H9 (cell line): ENCODE results near the gene TGM2. TPM values are rescaled to one million over a fixed set of nuclear protein-coding genes. Genes with fewer than 3 reads are reported as not detected.

Experiments
- DNase-seq: peaks from one replicate; pipeline ENCODE4 v3.0.0-alpha.2; 2017
- H2AFZ ChIP-seq: one replicate; pipeline ENCODE4 v1.6.1; 2013; ENCODE audit warnings: mild to moderate bottlenecking, low read length, control low read depth, moderate library complexity
- H2AK5ac ChIP-seq: 2 replicates; pipeline ENCODE4 v1.6.1; 2013; ENCODE audit warnings: low read length, control low read depth, mixed read lengths; ENCODE audit not compliant: insufficient read length
- H2BK120ac ChIP-seq: one replicate; pipeline ENCODE4 v1.6.1; 2013; ENCODE audit warnings: low read depth, mild to moderate bottlenecking, low read length, control low read depth, inconsistent platforms; ENCODE audit not compliant: poor library complexity, severe bottlenecking
- H2BK12ac ChIP-seq: 2 replicates; pipeline ENCODE4 v1.6.1; 2013; ENCODE audit warnings: low read length, control low read depth, mixed read lengths, low read depth; ENCODE audit not compliant: insufficient read length
- H2BK15ac ChIP-seq: 2 replicates; pipeline ENCODE4 v1.6.1; 2013; ENCODE audit warnings: low read depth, low read length, control low read depth
- H2BK20ac ChIP-seq: one replicate; pipeline ENCODE4 v1.6.1; 2013; ENCODE audit warnings: low read depth, mild to moderate bottlenecking, low read length, control low read depth, inconsistent platforms; ENCODE audit not compliant: poor library complexity, severe bottlenecking
- H2BK5ac ChIP-seq: 2 replicates; pipeline ENCODE4 v1.6.1; 2013; ENCODE audit warnings: low read length, control low read depth, mixed read lengths; ENCODE audit not compliant: insufficient read length
- H3K14ac ChIP-seq: 2 replicates; pipeline ENCODE4 v1.6.1; 2013; ENCODE audit warnings: low read length, control low read depth; ENCODE audit not compliant: insufficient read depth
- H3K18ac ChIP-seq: 2 replicates; pipeline ENCODE4 v1.6.1; 2013; ENCODE audit warnings: low read depth, mild to moderate bottlenecking, mixed read lengths, low read length, control low read depth; ENCODE audit not compliant: insufficient read length
- H3K23ac ChIP-seq: 2 replicates; pipeline ENCODE4 v1.6.1; 2013; ENCODE audit warnings: low read length, control low read depth, mixed read lengths, low read depth; ENCODE audit not compliant: insufficient read length
- H3K23me2 ChIP-seq: 2 replicates; pipeline ENCODE4 v1.6.1; 2013; ENCODE audit warnings: low read depth, mild to moderate bottlenecking, mixed read lengths, low read length, control low read depth; ENCODE audit not compliant: insufficient read length, poor library complexity, severe bottlenecking
- H3K27ac ChIP-seq: 2 replicates; pipeline ENCODE4 v1.5.1; 2013; ENCODE audit warnings: low read length, control low read depth, mixed read lengths, low read depth; ENCODE audit not compliant: insufficient read length
- H3K27me3 ChIP-seq: 2 replicates; pipeline ENCODE4 v1.6.1; 2013; ENCODE audit warnings: low read length, control low read depth, inconsistent platforms; ENCODE audit not compliant: insufficient read depth
- H3K4ac ChIP-seq: 2 replicates; pipeline ENCODE4 v1.6.1; 2013; ENCODE audit warnings: low read depth, mild to moderate bottlenecking, control low read depth, inconsistent platforms, low read length, moderate library complexity
- H3K4me1 ChIP-seq: 2 replicates; pipeline ENCODE4 v1.6.1; 2013; ENCODE audit warnings: low read length, control low read depth, inconsistent platforms; ENCODE audit not compliant: insufficient read depth
- H3K4me2 ChIP-seq: 2 replicates; pipeline ENCODE4 v1.6.1; 2013; ENCODE audit warnings: low read length, control low read depth, mixed read lengths; ENCODE audit not compliant: insufficient read length, insufficient read depth
- H3K56ac ChIP-seq: 2 replicates; pipeline ENCODE4 v1.6.1; 2013; ENCODE audit warnings: low read depth, mild to moderate bottlenecking, mixed read lengths, low read length, control low read depth; ENCODE audit not compliant: insufficient read length
- H3K79me1 ChIP-seq: 2 replicates; pipeline ENCODE4 v1.6.1; 2013; ENCODE audit warnings: low read depth, mild to moderate bottlenecking, moderate library complexity, low read length, control low read depth, inconsistent platforms; ENCODE audit not compliant: insufficient read depth, poor library complexity, severe bottlenecking
- H3K79me2 ChIP-seq: 2 replicates; pipeline ENCODE4 v1.6.1; 2013; ENCODE audit warnings: low read length, control low read depth, inconsistent platforms; ENCODE audit not compliant: insufficient read depth
- H3K9ac ChIP-seq: 2 replicates; pipeline ENCODE4 v1.6.1; 2013; ENCODE audit warnings: low read length, control low read depth, mixed read lengths; ENCODE audit not compliant: insufficient read length; ENCODE audit errors: extremely low read depth
- H3K9me3 ChIP-seq: one replicate; pipeline ENCODE4 v1.6.1; 2013; ENCODE audit warnings: low read depth, low read length, inconsistent platforms; ENCODE audit not compliant: control insufficient read depth
- H3T11ph ChIP-seq: one replicate; pipeline ENCODE4 v1.6.1; 2013; ENCODE audit warnings: mild to moderate bottlenecking, low read length, control low read depth, inconsistent platforms
- H4K20me1 ChIP-seq: one replicate; pipeline ENCODE4 v1.6.1; 2013; ENCODE audit not compliant: control insufficient read depth, insufficient read length, insufficient read depth
- H4K5ac ChIP-seq: 2 replicates; pipeline ENCODE4 v1.6.1; 2013; ENCODE audit warnings: low read depth, mild to moderate bottlenecking, mixed read lengths, low read length, control low read depth; ENCODE audit not compliant: insufficient read length
- H4K8ac ChIP-seq: replicated peaks from 2 replicates; pipeline ENCODE4 v1.6.1; 2013; ENCODE audit warnings: low read length, control low read depth, mixed read lengths, low read depth; ENCODE audit not compliant: insufficient read length
- H4K91ac ChIP-seq: 2 replicates; pipeline ENCODE4 v1.6.1; 2013; ENCODE audit warnings: low read depth, mild to moderate bottlenecking, moderate library complexity, mixed read lengths, low read length, control low read depth; ENCODE audit not compliant: insufficient read length
- H3K27ac Mint-ChIP-seq, 3 experiments: 2 replicates in 2 of 3; 3 replicates in 1 of 3; pipeline ENCODE4 v1.8.0; 2020 to 2021; ENCODE audit warnings: mixed read lengths in 3 of 3, mild to moderate bottlenecking in 1 of 3, moderate library complexity in 1 of 3
- H3K27me3 Mint-ChIP-seq: 2 replicates; pipeline ENCODE4 v1.8.0; 2021; ENCODE audit warnings: low read depth, mild to moderate bottlenecking, moderate library complexity, mixed read lengths
- H3K36me3 Mint-ChIP-seq, 3 experiments: 2 replicates in 2 of 3; 3 replicates in 1 of 3; pipeline ENCODE4 v1.8.0; 2020 to 2021; ENCODE audit warnings: low read depth in 3 of 3, mixed read lengths in 3 of 3; ENCODE audit not compliant: insufficient read depth in 1 of 3
- H3K4me1 Mint-ChIP-seq, 2 experiments: 2 replicates each; pipeline ENCODE4 v1.8.0; 2020; ENCODE audit warnings: mixed read lengths in 2 of 2
- H3K4me3 Mint-ChIP-seq, 2 experiments: 2 replicates in 1 of 2; 3 replicates in 1 of 2; pipeline ENCODE4 v1.8.0; 2020 to 2021; ENCODE audit warnings: mild to moderate bottlenecking in 2 of 2, mixed read lengths in 2 of 2, moderate library complexity in 1 of 2
- H3K9me3 Mint-ChIP-seq, 2 experiments: 2 replicates in 1 of 2; 3 replicates in 1 of 2; pipeline ENCODE4 v1.8.0; 2020; ENCODE audit warnings: mild to moderate bottlenecking in 2 of 2, mixed read lengths in 2 of 2, moderate library complexity in 1 of 2
- CTCF ChIP-seq: fragments of 200-600 bp; sonication (generic); conservative IDR thresholded peaks from 3 replicates; pipeline ENCODE4 v1.8.0; 2021; ENCODE audit warnings: antibody characterized with exemption, mild to moderate bottlenecking
- WGBS: extraction: QIAGEN DNeasy Blood & Tissue Kit; methylation state at CpG from one replicate; pipeline ENCODE4 v1.1.7; 2013; ENCODE audit warnings: missing lambda C conversion rate, low lambda C conversion rate, mixed read lengths; ENCODE audit not compliant: insufficient read length; ENCODE audit errors: extremely low coverage; 5-methylcytosine and 5-hydroxymethylcytosine counted together
- total RNA-seq: library from RNA; stranded (reverse); gene quantifications from 2 replicates; pipeline ENCODE4 v1.2.1, GENCODE V29; 2021

Gene TGM2
- total RNA-seq, 1 experiment from 2014 or later, result 1.1 TPM

DNA sequence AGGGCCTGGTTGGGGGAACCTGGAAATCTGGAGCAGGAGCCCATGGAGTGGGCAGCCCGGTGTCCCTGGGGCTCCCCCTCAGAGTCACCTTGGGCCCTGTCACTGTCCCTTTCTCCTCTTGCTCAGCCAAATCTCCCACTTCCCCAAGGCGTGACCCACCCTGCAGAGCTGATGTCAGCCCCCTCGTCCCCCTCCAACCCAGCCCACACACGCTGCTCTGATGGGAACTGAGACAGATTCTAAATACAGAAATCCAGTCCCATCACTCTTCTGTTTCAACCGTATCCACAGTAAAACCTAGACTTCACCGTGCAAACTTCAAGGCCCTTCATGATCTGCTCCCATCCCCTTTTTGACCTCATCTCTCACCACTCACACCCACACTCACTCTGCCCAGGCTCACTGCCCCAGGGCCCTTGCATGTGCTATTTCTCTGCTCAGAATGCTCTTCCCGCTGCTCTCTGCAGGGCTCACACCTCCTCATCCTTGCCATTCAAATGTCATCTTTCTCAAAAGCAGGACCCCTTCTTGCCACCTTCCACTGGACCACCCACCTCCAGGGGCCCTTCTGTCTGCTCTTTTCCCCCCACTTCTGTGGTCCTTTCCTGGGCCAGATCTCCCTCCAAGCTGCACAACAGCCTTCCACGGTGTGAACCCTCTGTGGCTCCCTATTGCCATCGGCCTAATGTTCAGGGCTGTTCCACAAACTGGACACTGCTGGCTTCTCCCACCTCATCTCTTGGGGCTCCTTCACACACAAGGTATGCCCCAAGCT, 16.6 kb downstream of the TGM2 start:
- H2BK20ac ChIP-seq, result no peak overlapping the region
- no peak for TF ChIP-seq CTCF
- H3K27ac ChIP-seq, result no peak overlapping the region
- H3K4ac ChIP-seq, result no peak overlapping the region
- H2AK5ac ChIP-seq, result no peak overlapping the region
- no peak overlapping the region for H3T11ph ChIP-seq
- no peak overlapping the region for H4K8ac ChIP-seq
- no peaks in the 10 kb centered on the region for H3K79me2 ChIP-seq
- Mint-ChIP-seq H3K36me3 (no peaks in the 10 kb centered on the region; a peak in 1 of 7 replicates), H3K9me3 (no peaks in the 10 kb centered on the region), H3K27ac (no peak overlapping the region), H3K4me3 (no peak overlapping the region), H3K4me1 (peaks cover 5 to 12% of the 10 kb centered on the region in 2 experiments), H3K27me3 (peaks cover 1% of the 10 kb centered on the region)
- no peak overlapping the region for H3K9ac ChIP-seq
- H3K4me1 ChIP-seq, result no peaks in the 10 kb centered on the region
- H3K23me2 ChIP-seq, result peaks cover 3% of the 10 kb centered on the region
- H3K79me1 ChIP-seq, result no peaks in the 10 kb centered on the region
- H2BK12ac ChIP-seq, result no peak overlapping the region
- WGBS, result no CpG with 5 or more reads among the region's 9 CpGs
- H3K4me2 ChIP-seq, result no peak overlapping the region
- H3K56ac ChIP-seq, result no peak overlapping the region
- no peak overlapping the region for H2AFZ ChIP-seq
- H3K14ac ChIP-seq, result no peak overlapping the region; the same call in 1 of the 2 replicates
- H2BK120ac ChIP-seq, result no peak overlapping the region
- no peak overlapping the region for H4K91ac ChIP-seq
- H2BK5ac ChIP-seq, result no peak overlapping the region
- H4K5ac ChIP-seq, result no peak overlapping the region
- no peaks in the 10 kb centered on the region for H3K27me3 ChIP-seq
- no peak overlapping the region for H3K23ac ChIP-seq
- H4K20me1 ChIP-seq, result no peaks in the 10 kb centered on the region
- H3K9me3 ChIP-seq, result no peaks in the 10 kb centered on the region
- no peak overlapping the region for H3K18ac ChIP-seq
- no peak overlapping the region for H2BK15ac ChIP-seq
- no peak for DNase-seq
